GM12875 (cell line): ENCODE data around the gene RNF212B.
"Not testable (repeated sequence)": the region's sequence is repeated elsewhere in the genome, so short reads cannot be mapped to it uniquely, and the experiment has no call there.

ENCODE experiments used
- H3K4me3 ChIP-seq: one replicate; pipeline ENCODE4 v1.5.1; 2011; ENCODE audit warnings: low read depth, low read length, control low read depth
- TF ChIP-seq, protein P1 (sequence below): IDR thresholded peaks from 2 replicates; pipeline ENCODE4 v1.5.1; 2011; ENCODE audit warnings: low read depth, mild to moderate bottlenecking, control low read depth, inconsistent platforms, low read length, moderate library complexity, borderline replicate concordance; ENCODE audit not compliant: insufficient read depth

RNF212B gene, protein sequence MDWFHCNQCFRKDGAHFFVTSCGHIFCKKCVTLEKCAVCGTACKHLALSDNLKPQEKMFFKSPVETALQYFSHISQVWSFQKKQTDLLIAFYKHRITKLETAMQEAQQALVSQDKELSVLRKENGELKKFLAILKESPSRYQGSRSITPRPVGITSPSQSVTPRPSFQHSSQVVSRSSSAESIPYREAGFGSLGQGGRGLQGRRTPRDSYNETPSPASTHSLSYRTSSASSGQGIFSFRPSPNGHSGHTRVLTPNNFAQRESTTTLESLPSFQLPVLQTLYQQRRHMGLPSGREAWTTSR

DNA sequence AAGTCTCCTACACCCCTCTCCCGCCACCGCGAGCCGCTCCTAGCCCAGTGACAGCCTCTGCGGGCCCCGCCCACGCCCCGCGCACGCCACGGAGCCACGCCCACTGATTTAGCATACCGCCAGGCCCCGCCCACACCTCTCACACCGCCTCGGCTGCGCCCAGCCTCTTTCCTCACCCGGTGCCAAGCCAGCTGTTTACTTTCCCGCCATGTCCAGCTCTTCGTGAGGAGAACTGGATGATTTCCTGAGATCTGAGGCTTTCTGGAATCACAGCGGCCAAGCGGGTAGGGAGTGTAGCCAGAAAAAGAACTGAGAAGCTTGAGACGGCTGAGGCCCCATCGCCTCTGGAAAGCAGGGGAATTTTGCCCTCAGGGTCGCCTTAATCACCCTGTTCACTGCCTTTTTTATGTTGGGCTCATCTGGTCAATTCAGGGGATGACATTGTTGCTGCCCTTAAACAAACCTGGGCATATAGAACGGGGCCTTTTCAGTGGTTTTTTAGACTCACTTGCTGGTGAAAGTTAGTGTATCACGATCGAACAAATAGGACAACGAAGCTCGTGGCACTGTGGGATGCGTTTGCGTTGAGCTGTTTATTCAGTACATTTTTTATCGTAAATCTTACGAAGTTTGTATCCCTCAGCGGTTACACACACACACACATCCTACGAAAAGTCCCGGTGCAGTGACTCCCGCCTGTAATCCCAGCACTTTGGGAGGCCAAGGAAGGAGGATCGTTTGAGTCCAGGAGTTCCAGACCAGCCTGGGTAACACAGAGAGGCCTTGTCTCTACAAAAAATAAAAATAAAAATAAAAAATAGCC lies at the start of gene RNF212B:
Gene RNF212B (plus strand): TSS at position 165 of the 823 bp plus-strand sequence. CDS start 2,410 bp downstream, outside the sequence.
- no peak within 1 kb of the TSS for H3K4me3 ChIP-seq
- TF ChIP-seq, protein P1, sequence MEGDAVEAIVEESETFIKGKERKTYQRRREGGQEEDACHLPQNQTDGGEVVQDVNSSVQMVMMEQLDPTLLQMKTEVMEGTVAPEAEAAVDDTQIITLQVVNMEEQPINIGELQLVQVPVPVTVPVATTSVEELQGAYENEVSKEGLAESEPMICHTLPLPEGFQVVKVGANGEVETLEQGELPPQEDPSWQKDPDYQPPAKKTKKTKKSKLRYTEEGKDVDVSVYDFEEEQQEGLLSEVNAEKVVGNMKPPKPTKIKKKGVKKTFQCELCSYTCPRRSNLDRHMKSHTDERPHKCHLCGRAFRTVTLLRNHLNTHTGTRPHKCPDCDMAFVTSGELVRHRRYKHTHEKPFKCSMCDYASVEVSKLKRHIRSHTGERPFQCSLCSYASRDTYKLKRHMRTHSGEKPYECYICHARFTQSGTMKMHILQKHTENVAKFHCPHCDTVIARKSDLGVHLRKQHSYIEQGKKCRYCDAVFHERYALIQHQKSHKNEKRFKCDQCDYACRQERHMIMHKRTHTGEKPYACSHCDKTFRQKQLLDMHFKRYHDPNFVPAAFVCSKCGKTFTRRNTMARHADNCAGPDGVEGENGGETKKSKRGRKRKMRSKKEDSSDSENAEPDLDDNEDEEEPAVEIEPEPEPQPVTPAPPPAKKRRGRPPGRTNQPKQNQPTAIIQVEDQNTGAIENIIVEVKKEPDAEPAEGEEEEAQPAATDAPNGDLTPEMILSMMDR, result no peak

DNA sequence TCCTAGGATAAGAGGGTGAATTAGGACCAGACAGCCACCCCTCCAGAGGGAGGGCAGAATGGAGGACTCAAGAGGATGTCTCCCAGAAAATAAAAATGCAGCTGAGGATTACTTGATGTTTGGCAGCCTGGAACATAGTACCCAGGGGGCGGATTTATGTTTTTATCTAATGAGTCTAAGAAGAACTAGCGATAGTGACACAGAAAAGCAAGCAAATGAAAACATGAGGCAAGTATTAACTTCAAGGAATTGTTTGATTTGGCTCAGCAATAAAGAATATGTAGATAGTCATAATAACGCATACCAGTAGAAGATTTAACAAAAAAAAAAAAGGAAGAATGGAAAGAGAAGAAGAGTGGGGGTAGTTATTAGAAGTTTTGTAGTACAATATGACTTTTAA lies 44.3 kb upstream of the RNF212B start:
- H3K4me3 ChIP-seq, result no peak overlapping the region
- TF ChIP-seq, protein P1, result no peak

DNA sequence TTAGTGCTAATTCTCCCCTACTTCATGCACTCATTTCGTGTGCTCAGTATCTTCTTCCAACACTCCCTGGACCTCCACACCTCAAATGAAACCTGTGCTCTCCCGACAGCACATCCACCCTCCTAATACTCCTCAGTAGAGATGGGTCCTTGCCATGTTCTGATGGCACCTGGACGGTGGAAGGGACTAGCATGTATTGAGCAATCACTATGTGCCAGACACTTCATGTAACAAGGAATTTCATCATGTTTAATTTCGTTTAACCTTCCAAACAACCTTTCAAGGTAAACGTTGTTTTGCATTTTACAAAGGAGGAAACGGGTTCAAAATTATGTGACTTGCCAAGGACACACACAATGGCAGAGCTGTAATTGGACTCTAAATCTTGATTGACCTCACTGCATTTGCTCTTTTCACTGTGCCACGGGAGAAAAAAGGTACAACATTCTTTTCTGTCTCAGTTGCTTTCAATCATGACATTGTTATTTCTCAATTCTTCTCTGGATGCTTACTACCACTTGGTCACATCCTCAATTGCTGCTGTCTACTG lies 42.1 kb upstream of the RNF212B start:
- H3K4me3 ChIP-seq, result no peak overlapping the region
- TF ChIP-seq, protein P1, result no peak

DNA sequence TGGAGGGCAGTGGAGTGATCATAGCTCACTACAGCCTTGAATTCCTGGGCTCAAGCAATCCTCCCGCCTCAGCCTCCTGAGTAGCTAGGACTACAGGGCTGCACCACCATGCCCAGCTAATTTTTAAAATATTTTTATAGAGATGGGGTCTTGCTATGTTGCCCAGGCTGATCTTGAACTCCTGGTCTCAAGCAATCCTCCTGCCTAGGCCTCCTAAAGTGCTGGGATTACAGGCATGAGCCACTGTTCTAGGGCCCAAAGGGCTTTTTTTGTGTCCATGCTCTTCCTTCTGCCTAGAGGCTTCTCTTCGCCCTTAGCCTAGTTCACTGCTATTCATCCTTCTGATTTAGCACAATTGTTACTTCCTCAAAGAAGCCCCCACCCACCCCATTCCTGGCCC lies 41.2 kb upstream of the RNF212B start:
- H3K4me3 ChIP-seq, result not testable (repeated sequence)

DNA sequence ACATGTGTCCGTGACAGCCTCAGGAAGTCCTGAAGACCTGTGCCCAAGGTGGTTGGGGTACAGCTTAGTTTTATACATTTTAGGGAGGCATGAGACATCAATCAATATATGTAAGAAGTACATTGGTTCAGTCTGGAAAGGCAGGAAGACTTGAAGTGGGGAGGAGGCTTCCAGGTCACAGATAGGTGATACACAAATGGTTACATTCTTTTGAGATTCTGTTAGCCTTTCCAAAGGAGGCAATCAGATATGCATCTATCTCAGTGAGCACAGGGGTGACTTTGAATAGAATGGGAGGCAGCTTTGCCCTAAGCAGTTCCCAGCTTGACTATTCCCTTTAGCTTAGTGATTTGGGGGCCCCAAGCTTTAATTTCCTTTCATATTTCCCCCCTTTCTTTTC lies 38.6 kb upstream of the RNF212B start:
- H3K4me3 ChIP-seq, result not testable (repeated sequence)

DNA sequence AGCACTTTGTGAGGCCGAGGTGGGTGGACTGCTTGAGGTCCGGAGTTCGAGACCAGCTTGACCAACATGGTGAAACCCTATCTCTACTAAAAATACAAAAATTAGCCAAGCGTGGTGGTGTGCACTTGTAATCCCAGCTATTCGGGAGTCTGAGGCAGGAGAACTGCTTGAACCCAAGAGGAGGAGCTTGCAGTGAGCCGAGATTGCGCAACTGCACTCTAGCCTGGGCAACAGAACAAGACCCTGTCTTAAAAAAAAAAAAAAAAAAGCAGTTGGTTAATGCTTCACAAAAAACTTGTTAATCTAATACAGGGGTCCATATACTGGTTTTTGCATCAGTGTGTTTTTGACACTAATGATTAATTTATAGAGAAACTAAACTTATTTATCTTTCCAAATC lies 35.7 kb upstream of the RNF212B start:
- TF ChIP-seq, protein P1, result no peak
- no peak overlapping the region for H3K4me3 ChIP-seq

DNA sequence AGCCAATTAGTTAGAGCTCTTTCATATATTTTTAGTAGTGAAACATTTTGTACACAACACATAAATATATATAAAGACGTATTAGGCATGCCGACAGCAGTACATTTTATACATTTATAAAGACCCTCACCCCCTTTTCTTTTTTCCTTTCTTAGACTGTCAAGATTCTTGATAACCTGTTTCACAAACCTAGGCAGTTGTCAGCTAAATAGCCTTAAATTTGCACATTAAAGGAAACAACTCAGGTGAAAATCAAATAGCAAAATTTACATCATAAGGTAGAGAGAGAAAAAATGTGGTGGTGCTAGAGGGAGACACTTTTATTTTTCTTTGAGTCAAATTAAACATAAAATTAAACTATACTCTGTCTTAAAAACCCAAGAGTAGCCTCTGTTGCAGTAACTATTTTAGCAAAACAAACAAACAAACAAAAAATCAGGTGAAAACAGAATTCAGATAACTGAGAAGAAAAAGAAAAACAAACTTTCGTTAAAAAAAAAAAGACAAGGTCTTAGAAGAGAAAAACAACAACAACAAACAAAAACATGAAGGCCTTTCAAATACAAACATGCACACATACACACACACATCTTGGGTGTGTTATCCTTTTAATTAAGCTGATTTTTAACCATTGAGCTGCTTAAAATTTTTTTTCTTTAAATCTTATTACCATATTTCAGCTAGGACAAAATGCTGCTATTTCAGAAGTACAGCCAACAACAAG lies 31.2 kb upstream of the RNF212B start:
- no peak overlapping the region for H3K4me3 ChIP-seq
- TF ChIP-seq, protein P1, result no peak
